ENCODE data around the gene KRTAP3-1.
"Not testable (repeated sequence)": the region's sequence is repeated elsewhere in the genome, so short reads cannot be mapped to it uniquely, and the experiment has no call there.

KRTAP3-1 gene

GRCh38 chr17:41015454-41015853 is 6.5 kb upstream of the KRTAP3-1 start:
- DNase-seq (ENCODE audit: low spot score) = no peak

- DNase-seq (ENCODE audit: low spot score) = no peak
Measured at GRCh38 chr17:41013606-41014005, 4.7 kb upstream of the KRTAP3-1 start.

DNA sequence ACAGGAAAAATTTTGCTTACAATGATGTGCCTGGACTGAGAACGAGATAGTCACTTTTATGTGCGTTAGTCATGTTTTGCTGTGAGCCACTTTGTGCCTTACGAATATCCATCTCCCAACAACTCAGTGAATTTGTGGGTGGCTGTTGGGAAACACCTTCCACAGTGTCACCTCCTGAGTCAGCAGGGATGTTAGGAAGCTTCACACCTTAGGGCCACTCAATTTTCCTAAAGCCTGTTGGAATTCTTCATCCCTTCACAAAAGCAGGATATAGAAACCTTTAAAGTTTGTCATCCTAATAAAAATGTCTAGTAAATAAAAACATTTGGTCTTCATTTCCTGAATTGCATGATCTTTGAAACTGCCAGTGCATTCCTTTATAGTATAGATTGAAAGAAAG is 4.3 kb upstream of the KRTAP3-1 start:
- DNase-seq (ENCODE audit: low spot score) = peak; percentile 44

GRCh38 chr17:41012326-41013120 is 3.6 kb upstream of the KRTAP3-1 start:
- no peak for DNase-seq (ENCODE audit: low spot score)

DNA sequence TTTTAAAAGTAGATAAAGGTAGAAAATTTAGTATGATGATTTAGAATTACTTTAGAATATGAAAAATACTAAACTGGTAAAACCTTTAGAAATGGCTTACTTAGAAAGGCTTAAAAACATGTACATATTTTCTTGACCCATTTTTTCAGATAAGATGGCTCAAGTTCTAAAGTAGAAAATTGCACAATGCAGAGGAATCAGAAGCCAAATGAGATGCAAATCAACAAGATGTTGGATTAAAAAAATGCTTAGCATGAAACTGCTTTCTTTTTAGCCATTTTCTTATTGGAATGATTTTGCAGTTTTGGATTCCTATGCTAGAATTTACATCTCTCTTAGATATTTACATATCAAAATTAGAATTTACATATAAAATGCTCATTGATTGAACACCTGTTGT is 1.5 kb upstream of the KRTAP3-1 start:
- no peak for DNase-seq (ENCODE audit: low spot score)

GRCh38 chr17:41009936-41010335 is 1.0 kb upstream of the KRTAP3-1 start:
- DNase-seq (ENCODE audit: low spot score) = no peak

GRCh38 chr17:41009301-41009760 is 403 bp upstream of the KRTAP3-1 start:
- peak; percentile 89 for DNase-seq (ENCODE audit: low spot score)

- DNase-seq (ENCODE audit: low spot score) = no peak
Measured at GRCh38 chr17:41004397-41004796, 4.5 kb downstream of the KRTAP3-1 start.

DNA sequence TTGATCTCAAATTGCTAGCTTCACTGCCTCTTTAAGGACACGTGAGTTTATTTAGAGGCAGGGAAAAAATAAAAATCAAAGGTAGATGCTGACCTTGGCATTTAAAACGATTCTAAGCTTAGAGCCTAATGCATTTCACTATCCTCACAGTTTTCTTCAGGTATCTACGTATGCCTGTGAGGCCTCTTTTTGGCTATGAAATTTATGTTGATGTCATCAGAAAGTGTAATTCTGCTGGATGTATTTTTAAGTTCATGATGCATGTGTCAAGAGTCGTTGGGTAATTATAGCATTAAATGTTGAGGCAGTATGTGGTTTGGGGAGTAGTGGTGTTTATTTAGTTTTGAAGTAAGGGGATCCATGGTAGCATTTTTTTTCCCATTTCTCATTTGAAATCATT is 5.0 kb downstream of the KRTAP3-1 start:
- no peak for DNase-seq (ENCODE audit: low spot score)

GRCh38 chr17:41002814-41003213 is 6.1 kb downstream of the KRTAP3-1 start:
- DNase-seq (ENCODE audit: low spot score) = no peak

- DNase-seq (ENCODE audit: low spot score) = no peak
Measured at GRCh38 chr17:41001795-41002194, 7.1 kb downstream of the KRTAP3-1 start.

- not testable (repeated sequence) for DNase-seq (ENCODE audit: low spot score)
Measured at GRCh38 chr17:40999563-40999962, 9.4 kb downstream of the KRTAP3-1 start, which contains the start of gene KRTAP3-2. Gene KRTAP3-2 (minus strand): TSS chr17:40999906. CDS start chr17:40999853, 53 bp downstream.

- no peak for DNase-seq (ENCODE audit: low spot score)
Measured at GRCh38 chr17:40997361-40997760, 11.6 kb downstream of the KRTAP3-1 start.

DNA sequence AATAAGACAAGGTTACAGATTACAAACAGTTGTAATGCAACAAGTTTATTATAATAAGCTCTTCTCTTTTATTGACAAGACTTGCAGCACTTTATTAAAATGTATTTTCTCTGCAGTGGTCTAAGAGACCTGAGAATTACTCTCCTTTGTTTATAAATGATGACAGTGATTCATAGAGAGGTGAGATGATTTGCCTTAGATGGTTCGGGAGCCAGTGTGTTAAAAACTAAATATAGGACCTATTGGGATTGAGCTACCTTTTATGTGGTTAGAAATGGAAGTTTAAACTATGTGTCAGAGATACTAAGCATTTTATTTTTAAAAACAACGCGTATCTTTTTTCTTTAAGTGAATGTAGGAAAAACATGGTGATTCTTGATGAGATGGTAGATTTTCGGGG is 12.1 kb downstream of the KRTAP3-1 start:
- peak; percentile 95 for DNase-seq (ENCODE audit: low spot score)

DNA sequence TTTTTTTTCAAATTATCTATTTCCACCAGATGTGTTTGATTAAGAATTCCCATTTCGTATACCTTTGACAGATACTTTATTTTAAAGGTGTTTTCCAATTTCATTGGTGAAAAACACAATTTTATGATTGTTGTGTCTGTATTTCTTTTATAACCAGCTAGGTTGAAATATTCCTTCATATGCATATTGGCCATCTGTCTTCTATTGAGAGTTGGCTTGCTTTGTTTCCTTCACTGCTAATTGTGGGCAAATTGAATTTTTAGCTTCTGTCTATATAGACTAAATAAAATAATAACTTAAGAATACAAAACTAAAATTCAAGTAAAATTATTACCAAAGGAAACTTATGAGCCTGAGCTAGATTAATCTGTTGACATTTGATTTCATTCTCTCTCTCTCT is 13.8 kb downstream of the KRTAP3-1 start:
- DNase-seq (ENCODE audit: low spot score) = no peak

DNA sequence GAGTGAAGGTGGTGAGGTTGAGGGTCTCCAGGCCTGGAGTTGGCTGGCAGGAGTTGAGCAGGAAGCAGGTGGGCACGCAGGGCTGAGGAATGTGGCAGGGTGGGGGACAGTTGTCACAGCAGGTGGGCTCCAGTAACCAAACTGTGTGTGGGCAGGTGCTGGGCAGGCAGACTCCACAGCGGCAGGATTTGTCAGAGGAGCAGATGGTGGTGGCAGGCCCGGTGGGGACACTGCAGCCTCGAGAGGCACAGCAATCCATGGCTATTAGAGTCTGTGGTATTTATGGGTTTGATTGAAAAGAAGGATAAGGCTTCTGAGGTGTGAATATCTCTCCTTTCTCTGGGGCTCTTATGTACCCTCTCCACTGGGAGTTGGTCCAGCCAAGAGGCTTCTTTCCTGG is 15.1 kb downstream of the KRTAP3-1 start, which contains the start of gene KRTAP3-3:
KRTAP3-3 (minus strand) TSS at position 326 of the 400 bp plus-strand sequence; CDS start at position 259, 67 bp downstream.
- peak; percentile 53 for DNase-seq (ENCODE audit: low spot score)

DNA sequence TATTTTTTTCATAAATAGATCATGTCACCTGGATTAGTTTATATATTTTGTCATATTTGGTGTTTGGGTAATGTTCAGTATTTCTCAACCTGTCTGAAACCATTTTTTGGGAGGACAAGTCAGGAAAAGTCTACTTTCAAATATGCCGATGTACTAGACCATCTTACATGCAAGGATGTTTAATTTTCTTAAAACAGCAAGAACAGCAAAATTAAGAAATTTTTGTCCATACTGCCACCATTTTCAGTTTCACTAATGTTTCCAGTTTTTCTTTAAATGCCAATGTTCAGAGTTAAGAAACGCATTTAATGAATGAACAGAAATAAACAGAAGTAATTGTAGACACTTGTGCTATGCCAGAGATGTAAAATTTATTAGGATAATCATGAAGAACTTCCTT is 15.8 kb downstream of the KRTAP3-1 start:
- no peak for DNase-seq (ENCODE audit: low spot score)

DNA sequence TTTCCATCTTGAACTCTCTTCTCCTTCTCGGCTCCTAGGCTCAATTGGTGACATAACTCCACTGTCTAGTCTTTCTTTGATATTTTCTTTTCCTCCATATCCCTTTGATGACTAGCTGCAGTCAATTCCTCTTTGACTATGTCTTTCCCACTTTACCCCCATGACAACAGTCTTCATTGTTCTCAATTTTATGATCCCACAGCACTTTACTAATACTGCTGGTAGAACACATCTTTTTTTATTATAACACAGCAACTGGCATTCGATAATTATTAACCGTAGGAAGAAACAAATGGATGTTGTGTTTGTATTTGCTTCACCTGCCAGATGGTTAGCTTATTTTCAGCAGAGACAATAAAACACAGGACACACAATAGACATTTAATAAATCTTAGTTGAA is 16.3 kb downstream of the KRTAP3-1 start:
- DNase-seq (ENCODE audit: low spot score) = peak; percentile 84

DNA sequence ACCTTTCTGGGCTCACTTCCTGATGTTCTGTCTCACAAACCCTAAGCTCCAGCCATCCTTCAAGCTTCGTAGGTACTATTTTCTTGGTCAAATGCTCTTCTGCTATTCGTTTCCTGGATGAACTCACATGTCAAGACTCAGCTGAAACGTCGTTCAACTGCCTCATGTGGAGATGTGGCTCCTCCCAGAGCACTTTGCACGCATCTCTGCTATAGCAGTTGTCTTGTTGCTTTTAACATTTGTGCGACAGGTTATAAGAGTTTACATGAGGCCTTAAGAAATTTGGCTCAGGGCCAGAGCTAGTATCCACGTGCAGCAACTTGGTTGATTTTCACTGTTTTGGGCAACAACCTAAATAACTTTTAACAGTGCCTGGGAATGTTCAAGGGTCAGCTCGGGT is 22.0 kb downstream of the KRTAP3-1 start:
- no peak for DNase-seq (ENCODE audit: low spot score)

- DNase-seq (ENCODE audit: low spot score) = no peak
Measured at GRCh38 chr17:40984226-40984625, 24.7 kb downstream of the KRTAP3-1 start, which contains the start of gene KRT40. Gene KRT40 (minus strand): TSS chr17:40984326. CDS start chr17:40984273, 53 bp downstream.

GRCh38 chr17:40981115-40981514 is 27.8 kb downstream of the KRTAP3-1 start:
- DNase-seq (ENCODE audit: low spot score) = no peak

DNA sequence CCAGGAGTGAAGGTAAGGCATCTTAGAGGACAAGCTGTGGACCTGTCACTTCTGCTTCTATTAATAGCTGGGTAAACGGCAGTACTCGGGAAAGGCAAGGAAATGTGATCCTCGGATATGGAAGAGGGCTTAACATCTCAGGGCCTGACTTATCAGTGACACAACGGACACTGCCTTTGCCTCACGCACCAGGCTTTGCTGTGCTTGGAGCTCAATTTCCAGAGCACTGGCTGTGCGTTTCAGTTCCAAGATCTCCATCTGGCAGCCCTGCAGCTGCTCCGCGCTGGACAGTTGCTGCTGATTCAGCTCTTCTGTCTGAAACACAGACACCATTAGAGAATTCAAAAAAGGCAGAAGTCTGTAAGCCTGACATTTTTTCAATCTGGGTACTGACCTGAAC is 28.3 kb downstream of the KRTAP3-1 start:
- DNase-seq (ENCODE audit: low spot score) = no peak

GRCh38 chr17:40980117-40980516 is 28.8 kb downstream of the KRTAP3-1 start:
- DNase-seq (ENCODE audit: low spot score) = no peak
